ENCODE data around the gene ARF5.
"Not testable (repeated sequence)": the region's sequence is repeated elsewhere in the genome, so short reads cannot be mapped to it uniquely, and the experiment has no call there.

Gene ARF5

DNA sequence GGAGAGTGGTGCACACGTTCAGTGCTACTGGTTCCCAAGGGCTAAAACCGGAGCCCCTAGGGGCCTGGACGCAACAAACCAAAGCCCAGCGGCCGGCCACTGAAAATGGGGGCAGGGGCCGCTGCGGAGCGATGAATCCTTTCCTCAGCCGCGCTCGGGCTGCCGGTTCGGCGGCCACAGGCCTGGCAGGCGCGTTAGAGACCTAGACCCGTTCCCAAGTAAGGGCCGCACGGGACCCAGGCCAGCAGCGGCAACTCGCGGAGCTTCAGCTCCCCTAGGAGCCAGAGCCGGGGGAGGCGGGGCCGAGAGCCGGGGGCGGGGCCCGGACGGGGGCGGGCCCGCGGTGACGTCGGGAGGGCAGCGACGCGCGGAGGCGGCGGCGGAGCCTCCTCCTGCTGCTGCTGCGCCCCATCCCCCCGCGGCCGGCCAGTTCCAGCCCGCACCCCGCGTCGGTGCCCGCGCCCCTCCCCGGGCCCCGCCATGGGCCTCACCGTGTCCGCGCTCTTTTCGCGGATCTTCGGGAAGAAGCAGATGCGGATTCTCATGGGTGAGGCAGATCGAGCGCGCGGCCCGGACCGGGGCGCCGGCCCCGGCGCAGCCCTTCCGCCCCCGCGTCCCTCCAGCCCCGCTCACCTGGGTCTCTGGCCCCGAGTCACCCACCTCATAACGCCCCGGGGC, at the start of gene ARF5:
TSS of gene ARF5 (plus strand) at position 393 of the 678 bp plus-strand sequence. CDS start at position 481, 88 bp downstream.
- DNase-seq (ENCODE audit: low read depth in 2 of 2): peak; percentile 65 to 79

- no peak for DNase-seq (ENCODE audit: low read depth in 2 of 2)
Observed at GRCh38 chr7:127539116-127539515, 49.1 kb upstream of the ARF5 start.

DNA sequence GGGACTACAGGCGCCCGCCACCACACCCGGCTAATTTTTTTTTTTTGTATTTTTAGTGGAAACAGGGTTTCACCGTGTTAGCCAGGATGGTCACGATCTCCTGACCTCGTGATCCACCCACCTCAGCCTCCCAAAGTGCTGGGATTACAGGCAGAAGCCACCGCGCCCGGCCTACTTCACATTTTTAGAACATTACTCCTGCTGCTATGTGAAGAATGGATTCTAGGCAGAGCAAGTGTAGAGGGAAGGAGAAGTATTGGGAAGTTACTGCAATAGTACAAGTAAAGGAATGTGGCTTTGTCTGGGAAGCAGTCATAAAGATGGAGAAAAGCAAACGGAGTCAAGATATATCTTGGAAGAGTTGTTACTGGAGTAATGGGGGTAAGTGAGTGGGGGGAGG, 47.8 kb upstream of the ARF5 start:
- DNase-seq (ENCODE audit: low read depth in 2 of 2): not testable (repeated sequence)

- no peak for DNase-seq (ENCODE audit: low read depth in 2 of 2)
Observed at GRCh38 chr7:127541548-127541947, 46.7 kb upstream of the ARF5 start.

DNA sequence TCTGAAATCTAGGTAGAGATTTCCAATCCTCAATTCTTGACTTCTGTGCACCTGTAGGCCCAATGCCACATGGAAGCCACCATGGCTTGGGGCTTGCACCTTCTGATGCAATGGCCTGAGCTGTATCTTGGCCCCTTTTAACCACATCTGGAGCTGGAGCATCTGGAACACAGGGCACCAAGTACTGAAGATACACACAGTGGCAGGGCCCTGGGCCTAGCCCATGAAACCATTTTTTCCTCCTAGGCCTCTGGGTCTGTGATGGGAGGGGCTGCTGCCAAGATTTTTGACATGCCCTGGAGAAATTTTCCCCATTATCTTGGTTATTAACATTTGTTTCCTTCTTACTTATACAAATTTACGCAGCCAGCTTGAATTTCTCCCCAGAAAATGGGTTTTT, 41.9 kb upstream of the ARF5 start:
- no peak for DNase-seq (ENCODE audit: low read depth in 2 of 2)

DNA sequence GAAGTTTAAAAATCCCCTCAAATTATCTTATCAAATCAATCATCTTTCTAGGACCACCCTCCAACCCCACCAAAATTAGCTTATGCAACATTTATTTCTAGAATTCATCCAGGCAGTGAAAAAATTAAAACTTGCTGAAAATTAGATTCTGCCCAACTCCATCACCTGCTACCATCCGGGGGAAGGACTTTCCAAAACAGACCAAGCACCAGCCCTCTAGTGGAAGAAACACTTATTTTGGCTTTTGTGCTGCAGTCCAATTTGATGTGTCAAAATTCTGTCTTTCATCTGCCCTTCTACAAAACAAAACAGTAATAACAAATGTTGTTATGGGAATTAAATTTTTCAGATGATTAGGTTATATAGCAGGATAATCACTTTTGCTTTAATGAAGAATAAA, 38.0 kb upstream of the ARF5 start:
- DNase-seq (ENCODE audit: low read depth in 2 of 2): no peak

DNA sequence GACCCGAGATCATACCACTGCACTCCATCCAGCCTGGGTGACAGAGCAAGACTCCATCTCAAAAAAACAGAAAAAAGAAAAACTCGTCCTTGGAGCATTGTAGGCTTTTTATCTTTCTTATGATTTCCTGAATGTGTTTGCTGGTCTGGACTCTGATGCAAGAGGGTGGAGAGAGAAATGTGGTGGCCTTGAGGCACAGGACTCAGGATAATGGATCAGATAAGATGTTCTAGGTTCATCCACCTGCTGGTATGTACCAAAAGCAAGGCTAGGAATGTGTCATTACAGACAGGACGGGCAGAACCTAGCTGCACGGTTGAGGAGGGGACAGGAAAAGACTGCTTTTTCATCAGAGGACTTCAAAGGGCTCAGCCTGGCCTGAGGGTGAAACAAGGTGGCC, 36.3 kb upstream of the ARF5 start:
- no peak for DNase-seq (ENCODE audit: low read depth in 2 of 2)

DNA sequence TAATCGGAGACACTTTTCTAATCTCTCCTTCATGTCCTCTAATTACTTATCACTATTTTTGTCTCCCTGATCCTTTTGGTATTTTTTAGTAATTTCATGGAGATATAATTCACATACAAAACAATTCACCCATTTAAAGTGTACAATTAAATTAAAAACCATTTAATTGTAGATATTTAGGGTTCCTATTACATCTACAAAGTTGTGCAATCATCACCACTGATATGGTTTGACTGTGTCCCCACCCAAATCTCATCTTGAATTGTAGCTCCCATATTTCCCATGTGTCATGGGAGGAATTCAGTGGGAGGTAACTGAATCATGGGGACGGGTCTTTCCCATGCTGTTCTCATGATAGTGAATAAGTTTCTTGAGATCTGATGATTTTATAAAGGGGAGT, 31.8 kb upstream of the ARF5 start:
- no peak for DNase-seq (ENCODE audit: low read depth in 2 of 2)

DNA sequence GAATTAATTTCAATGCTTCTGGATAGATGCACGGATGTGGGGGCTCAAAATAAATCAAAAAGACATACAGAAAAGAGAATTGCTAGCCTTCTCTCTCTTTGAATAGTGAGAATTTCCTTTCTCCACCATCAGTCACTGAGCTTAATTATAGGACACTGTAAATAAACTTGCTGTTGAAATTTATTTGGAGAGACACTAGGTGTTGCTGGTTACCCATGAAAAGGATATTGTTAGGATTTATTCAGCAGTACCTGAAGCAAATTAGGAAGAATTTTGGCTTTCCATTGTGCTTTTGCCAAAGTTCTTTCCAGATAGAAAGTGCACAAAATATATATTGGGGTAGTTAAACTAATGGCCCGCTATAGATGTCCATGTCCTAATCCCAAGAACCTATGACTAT, 30.4 kb upstream of the ARF5 start:
- no peak for DNase-seq (ENCODE audit: low read depth in 2 of 2)

GRCh38 chr7:127566242-127566641, 22.0 kb upstream of the ARF5 start:
- no peak for DNase-seq (ENCODE audit: low read depth in 2 of 2)

GRCh38 chr7:127568034-127568433, 20.2 kb upstream of the ARF5 start:
- DNase-seq (ENCODE audit: low read depth in 2 of 2): not testable (repeated sequence)

GRCh38 chr7:127571741-127572505, 16.3 kb upstream of the ARF5 start:
- no peak for DNase-seq (ENCODE audit: low read depth in 2 of 2)

- DNase-seq (ENCODE audit: low read depth in 2 of 2): no peak
Observed at GRCh38 chr7:127578036-127578684, 10.1 kb upstream of the ARF5 start.

DNA sequence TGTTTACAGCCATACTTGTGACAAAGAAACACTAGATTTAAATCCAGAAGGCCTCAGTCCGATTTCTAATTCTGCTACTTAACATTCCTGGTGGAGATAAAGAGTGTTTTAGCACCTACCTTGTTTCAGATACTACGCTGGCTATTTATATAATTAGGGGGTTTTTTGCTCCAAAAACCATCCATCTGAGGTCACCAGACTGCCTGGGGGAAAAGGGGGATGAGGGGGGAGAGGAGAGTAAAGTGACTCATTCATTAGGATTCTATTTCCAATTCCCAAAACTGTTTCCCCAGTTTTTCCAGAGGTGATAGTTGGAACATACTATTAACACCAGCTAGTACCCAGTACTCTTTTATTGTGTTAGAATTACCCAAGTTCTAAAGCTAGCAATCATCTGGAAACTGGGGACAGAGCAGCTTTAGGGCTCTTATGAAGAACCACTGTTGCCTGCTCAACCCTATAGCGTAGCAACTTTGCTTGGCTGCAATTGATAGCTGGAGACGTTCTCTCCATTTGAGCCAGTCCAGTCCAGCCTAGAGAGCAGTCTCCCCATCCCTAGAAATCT, 9.4 kb upstream of the ARF5 start:
- DNase-seq (ENCODE audit: low read depth in 2 of 2): no peak

- no peak for DNase-seq (ENCODE audit: low read depth in 2 of 2)
Observed at GRCh38 chr7:127580612-127581011, 7.6 kb upstream of the ARF5 start.

DNA sequence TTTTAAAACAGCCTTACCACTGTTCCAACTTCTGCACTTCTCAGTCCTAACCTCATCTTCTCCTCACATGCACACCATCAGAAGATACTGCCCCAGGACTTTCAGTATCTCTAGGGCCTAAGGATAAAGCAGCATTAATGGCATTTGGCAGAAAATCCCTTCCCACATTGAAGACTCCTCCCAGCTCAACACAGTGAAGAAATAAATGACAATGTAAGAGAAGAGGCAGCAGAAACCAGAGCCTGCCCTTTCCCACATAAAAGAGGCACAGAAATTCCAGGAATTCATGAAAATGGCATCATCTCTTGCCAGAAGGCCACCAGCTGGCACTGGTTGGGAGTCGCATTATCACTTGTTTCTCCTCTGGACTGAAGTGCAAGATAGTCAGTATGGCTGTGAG, 6.5 kb upstream of the ARF5 start:
- no peak for DNase-seq (ENCODE audit: low read depth in 2 of 2)

- DNase-seq (ENCODE audit: low read depth in 2 of 2): no peak
Observed at GRCh38 chr7:127582361-127582760, 5.8 kb upstream of the ARF5 start.

DNA sequence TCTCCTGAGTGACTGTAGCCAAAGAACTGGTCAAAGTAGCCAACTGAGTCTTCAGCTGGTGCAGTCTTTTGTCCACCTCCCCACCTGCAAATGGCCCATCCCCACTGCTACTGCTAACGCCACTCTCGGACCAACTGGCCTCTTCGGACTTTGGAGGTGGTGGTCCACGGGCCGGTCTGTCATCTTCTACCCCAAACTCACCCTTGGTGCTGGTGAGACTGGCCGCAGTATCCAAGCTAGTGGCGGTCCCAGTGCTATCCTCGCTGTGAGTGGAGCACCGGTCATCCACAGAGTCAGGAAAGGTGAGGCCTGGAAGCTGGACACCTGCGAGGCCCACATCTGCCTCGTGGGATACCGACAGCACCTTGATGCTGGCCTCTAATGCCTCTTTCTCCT, 3.6 kb upstream of the ARF5 start:
- no peak for DNase-seq (ENCODE audit: low read depth in 2 of 2)

GRCh38 chr7:127585044-127585953, 2.9 kb upstream of the ARF5 start, which contains the start of gene GCC1:
Gene GCC1, minus strand, starts transcription at chr7:127585596. Its CDS starts 414 bp downstream, at chr7:127585182.
- peak; percentile 81 to 82 for DNase-seq (ENCODE audit: low read depth in 2 of 2)

- no peak for DNase-seq (ENCODE audit: low read depth in 2 of 2)
Observed at GRCh38 chr7:127586346-127586745, 1.9 kb upstream of the ARF5 start.

- no peak for DNase-seq (ENCODE audit: low read depth in 2 of 2)
Observed at GRCh38 chr7:127587663-127588018, 570 bp upstream of the ARF5 start.
